HG03460 (cell line): Measurements from ENCODE around the gene FGF11.
A peak's percentile ranks its signal among the peaks of the same experiment; 100 is the strongest.

Experiments used
- ATAC-seq: cut with Tn5 transposase; IDR thresholded peaks from one replicate; pipeline ENCODE4 v1.9.1; 2021; ENCODE audit not compliant: unreplicated experiment

Gene FGF11

GRCh38 chr17:7429722-7430121 is 9.6 kb upstream of the FGF11 start:
- no peak for ATAC-seq

DNA sequence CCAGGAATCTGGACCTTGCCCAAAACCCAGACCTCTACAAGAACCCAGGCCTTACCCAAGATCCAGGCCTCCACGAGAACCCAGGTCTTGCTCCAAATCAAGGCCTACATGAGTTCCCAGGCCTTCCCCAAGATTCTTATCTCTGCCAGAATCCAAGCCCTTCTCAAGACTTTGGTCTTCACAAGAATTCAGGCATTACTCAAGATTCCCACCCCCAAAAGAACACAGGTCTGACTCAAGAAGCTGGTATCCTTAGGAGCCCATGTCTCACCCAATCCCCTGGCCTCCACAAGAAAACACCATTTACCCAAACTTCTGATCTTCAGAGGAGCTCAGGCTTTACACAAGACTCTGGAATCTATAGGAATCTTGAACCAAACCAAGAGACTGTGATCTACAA is 8.1 kb upstream of the FGF11 start:
- ATAC-seq = no peak

- no peak for ATAC-seq
Measured at GRCh38 chr17:7432296-7432695, 7.0 kb upstream of the FGF11 start.

- ATAC-seq = peak; percentile 31
Measured at GRCh38 chr17:7435676-7436555, 3.4 kb upstream of the FGF11 start.

DNA sequence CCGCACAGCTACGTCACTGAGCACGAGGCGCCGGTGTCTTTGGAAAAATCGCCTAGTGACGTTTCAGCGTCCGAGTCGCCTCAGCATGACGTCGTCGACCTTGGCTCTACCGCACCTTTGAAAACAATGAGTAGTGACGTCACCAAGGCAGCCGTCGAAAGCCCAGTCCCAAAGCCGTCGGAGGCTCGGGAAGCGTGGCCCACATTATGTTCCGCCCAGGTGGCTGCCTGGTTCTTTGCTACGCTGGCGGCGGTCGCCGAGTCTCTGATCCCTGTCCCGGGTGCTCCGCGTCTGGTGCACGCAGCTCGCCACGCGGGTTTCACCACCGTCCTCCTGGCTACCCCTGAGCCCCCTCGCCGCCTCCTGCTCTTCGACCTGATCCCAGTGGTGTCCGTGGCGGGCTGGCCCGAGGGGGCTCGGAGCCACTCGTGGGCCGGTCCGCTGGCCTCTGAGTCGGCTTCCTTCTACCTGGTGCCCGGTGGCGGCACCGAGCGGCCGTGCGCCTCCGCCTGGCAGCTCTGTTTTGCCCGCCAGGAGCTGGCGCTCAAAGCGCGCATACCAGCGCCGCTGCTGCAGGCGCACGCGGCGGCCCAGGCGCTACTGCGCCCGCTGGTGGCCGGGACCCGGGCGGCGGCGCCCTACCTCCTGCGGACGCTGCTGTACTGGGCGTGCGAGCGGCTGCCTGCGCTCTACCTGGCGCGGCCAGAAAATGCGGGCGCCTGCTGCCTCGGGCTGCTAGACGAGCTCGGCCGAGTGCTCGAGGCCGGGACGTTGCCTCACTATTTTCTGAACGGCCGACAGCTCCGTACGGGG is 2.5 kb upstream of the FGF11 start:
- no peak for ATAC-seq

- no peak for ATAC-seq
Measured at GRCh38 chr17:7437369-7437863, 1.9 kb upstream of the FGF11 start.

DNA sequence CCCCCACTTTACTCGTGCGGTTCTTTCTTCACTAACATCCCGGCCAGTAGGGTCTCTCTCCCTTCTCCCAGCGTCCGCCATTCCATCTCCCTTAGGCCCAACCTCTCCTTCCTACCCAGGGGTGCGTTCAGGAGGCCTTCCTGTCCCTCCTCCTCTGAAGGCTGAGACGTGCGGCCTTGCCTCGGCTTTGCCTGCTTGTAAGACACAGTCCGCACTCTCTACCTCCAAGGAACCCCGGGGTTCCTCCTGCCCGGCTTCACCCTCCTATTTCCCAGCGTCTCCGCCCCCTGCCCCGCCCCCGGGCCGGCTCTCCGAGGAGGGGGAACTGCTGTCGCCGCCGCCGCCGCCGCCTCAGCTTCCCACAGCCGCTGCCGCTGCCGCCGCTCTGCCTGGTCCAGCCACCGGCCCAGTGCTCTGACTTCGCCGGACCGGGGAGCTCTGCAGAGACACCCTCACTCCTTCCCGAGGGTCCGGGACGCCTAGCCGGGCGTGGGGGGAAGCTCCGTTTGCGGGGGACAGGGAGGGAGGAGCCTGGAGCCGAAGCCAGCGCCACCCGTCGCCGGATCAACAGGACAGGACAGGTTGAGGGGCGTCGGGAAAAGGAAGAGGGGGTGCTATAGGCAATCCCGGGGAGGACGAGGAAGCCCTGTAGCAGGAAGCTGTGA is 1.2 kb upstream of the FGF11 start:
- no peak for ATAC-seq

DNA sequence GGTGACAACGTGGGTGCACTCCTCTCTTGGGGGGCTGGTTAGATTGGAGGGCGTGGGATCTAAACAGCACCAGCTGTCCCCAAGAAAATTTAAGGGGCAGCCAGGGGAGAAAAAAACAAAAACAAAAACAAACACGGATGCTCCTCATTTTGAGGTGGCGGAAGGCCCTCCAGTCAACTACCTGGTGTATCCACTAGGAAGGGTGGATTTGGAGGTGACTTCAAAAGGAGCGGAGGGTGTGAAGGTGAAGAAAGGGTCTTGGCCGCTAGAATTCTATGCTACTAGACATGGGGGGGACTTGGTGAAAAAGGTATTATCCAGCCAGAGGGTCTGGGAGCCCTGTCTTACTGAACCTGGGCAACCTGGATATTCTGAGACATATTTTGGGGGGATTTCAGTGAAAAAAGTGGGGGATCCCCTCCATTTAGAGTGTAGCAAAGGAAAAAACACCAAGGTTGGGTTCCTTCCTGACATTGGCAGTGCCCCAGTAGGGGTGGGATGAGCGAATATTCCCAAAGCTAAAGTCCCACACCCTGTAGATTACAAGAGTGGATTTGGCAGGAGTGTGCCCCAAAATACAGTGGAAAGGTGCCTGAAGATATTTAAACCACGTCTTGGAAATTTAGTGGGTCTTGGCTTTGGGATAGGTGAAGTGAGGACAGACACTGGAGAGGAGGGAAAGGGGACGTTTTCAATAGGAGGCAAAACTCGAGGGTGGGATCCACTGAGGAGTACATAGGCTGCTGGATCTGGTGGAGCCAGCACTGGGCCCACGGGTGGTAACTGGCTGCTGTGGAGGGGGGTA is 454 bp upstream of the FGF11 start:
- ATAC-seq = no peak

- no peak for ATAC-seq
Measured at GRCh38 chr17:7440113-7440833, 961 bp downstream of the FGF11 start.

GRCh38 chr17:7440834-7441195 is 1.5 kb downstream of the FGF11 start:
- no peak for ATAC-seq

DNA sequence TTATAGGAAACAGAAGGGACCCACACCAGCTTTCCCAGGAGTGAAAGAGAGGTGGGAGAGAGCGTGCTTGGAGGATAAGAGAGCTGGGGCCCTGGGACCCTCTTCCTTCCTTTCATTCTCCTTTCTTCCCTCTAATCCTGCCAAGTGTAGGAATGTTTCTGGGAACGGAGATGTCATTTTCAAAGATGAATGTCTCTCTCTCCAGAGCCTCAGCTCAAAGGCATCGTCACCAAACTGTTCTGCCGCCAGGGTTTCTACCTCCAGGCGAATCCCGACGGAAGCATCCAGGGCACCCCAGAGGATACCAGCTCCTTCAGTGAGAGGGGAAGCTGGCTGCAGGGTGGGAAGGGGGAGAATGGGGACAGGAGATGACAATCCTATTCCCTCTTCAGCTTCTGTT is 2.0 kb downstream of the FGF11 start:
- no peak for ATAC-seq

DNA sequence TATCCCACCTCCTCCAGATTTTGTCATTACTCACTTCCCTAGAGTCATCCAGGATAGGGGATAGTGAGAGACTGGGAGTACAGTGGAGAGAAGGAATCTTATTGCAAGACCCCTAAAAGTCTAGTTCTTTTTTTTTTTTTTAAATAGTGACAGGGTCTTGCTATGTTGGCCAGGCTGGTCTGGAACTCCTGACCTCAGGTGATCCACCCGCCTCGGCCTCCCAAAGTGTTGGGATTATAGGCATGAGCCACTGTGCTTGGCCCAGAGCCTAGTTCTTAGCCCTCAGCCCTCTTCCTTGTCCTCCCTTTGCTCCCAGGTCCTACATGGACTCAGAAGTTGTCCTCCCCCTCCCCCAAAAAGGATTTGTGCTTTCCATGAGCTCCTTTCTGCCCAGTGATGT is 2.8 kb downstream of the FGF11 start:
- no peak for ATAC-seq

DNA sequence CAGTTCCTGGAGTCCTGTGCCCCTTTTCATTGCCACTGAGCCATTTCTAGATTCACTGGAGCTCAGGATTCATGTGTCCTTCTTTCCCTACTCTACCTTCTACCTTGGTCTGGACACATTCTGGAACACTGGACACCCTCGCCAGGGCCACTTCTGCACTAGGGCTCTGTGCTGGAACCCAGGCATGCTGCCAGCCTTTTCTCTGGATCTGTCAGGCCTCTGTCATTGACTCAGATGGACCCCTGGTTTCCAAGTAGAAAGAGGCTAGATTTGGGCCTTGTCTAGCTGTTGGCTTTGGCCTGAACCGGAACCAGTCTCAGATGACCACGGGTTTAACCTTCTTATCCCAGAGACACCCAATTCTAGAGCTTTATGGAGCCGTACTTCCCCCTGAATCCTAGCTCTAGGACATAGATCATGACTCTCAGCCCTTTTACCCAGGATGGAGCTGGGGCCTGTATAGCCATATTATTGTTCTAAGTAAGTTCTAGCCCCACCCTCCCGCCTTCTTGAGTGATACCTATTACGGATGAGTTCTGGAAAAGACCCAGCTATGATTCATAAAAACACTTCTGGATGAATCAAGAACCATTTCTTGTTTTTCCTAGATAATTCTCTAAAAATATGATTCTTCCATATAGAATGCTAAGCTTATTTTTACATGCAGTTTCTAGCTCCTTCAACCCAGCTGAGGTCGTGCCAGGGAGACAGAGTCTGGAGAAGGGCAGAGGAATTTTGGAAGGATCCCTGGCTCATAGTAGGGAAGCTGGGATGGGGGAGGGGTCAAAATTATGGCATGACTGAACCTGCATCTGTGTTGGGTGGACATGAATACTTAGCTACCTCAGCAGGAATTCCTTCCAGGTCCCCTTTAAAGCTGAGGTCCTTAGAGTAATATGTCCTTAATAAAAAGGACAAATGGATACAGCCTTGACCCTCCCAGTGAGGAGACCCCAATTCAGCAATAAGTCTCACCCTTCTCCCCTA is 4.5 kb downstream of the FGF11 start:
- ATAC-seq = no peak

- peak; percentile 46 for ATAC-seq
Measured at GRCh38 chr17:7444682-7445618, 5.6 kb downstream of the FGF11 start, which contains the start of gene CHRNB1. TSS of gene CHRNB1 (plus strand) at chr17:7445061. CDS start at chr17:7445128, 67 bp downstream.

- no peak for ATAC-seq
Measured at GRCh38 chr17:7445619-7445968, 6.3 kb downstream of the FGF11 start.

DNA sequence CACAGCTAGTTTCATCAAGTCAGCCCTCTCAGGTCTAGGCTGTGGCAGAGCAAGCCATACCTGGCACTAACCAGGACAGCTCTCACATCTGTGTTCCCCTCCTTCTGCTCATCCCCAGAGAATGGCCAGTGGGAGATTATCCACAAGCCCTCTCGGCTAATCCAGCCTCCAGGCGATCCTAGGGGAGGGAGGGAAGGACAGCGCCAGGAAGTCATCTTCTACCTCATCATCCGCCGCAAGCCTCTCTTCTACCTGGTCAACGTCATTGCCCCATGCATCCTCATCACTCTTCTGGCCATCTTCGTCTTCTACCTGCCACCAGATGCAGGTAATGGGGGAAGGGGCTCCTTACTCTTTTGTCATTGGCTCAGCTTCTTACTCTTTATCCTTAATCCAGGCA is 9.1 kb downstream of the FGF11 start:
- no peak for ATAC-seq

- no peak for ATAC-seq
Measured at GRCh38 chr17:7459961-7460545, 20.7 kb downstream of the FGF11 start.
